CD14-positive monocyte (primary cell): Measurements from ENCODE around the gene TMEM87B. TPM values are rescaled to one million over a fixed set of nuclear protein-coding genes. Genes with fewer than 3 reads are reported as not detected.

Experiments used
- DNase-seq, 3 donors: peaks; one replicate each; pipeline ENCODE4 v3.0.0-alpha.2; 2011 to 2022
- H2AFZ ChIP-seq: 2 replicates; pipeline ENCODE4 v1.6.0; 2012; ENCODE audit warnings: mild to moderate bottlenecking, low read depth, low read length, inconsistent platforms; ENCODE audit not compliant: insufficient read depth, poor library complexity, severe bottlenecking
- H3K27ac ChIP-seq, 2 donors: 1 replicate in 1 of 2; 2 replicates in 1 of 2; pipeline ENCODE4 v1.5.1; 2012 to 2013; ENCODE audit warnings: low read length in 2 of 2, control low read depth in 1 of 2, inconsistent platforms in 1 of 2, low read depth in 1 of 2, mild to moderate bottlenecking in 1 of 2
- H3K27me3 ChIP-seq, 2 donors: one replicate each; pipeline versions ENCODE4 v1.6.0 to v1.6.1; 2011 to 2013; ENCODE audit warnings: low read length in 2 of 2; ENCODE audit not compliant: control insufficient read depth in 2 of 2, insufficient read depth in 2 of 2
- H3K36me3 ChIP-seq, 2 donors: replicated peaks in 1 of 2; 1 replicate in 1 of 2; 2 replicates in 1 of 2; pipeline versions ENCODE4 v1.5.1 to v1.6.1; 2012 to 2013; ENCODE audit warnings: low read length in 2 of 2, control low read depth in 1 of 2, inconsistent platforms in 1 of 2, mild to moderate bottlenecking in 1 of 2; ENCODE audit not compliant: insufficient read depth in 2 of 2, control insufficient read depth in 1 of 2
- H3K4me1 ChIP-seq, 2 donors: 1 replicate in 1 of 2; 2 replicates in 1 of 2; pipeline versions ENCODE4 v1.5.1 to v1.6.1; 2012 to 2013; ENCODE audit warnings: low read length in 2 of 2, control low read depth in 1 of 2, inconsistent platforms in 1 of 2, mild to moderate bottlenecking in 1 of 2, moderate library complexity in 1 of 2; ENCODE audit not compliant: insufficient read depth in 2 of 2, control insufficient read depth in 1 of 2
- H3K4me2 ChIP-seq: replicated peaks from 2 replicates; pipeline ENCODE3; 2012; ENCODE audit warnings: low read length, moderate library complexity, mild to moderate bottlenecking; ENCODE audit not compliant: poor library complexity, severe bottlenecking; ENCODE audit errors: extremely low read depth
- H3K4me3 ChIP-seq, 3 experiments: fragments of 200-600 bp in 1 of 3; sonication (generic) in 1 of 3; replicated peaks in 1 of 3; 1 replicate in 2 of 3; 2 replicates in 1 of 3; pipeline ENCODE4 v1.5.1; 2011 to 2013; ENCODE audit warnings: low read length in 3 of 3, mild to moderate bottlenecking in 3 of 3, control low read depth in 2 of 3, low read depth in 2 of 3, inconsistent platforms in 1 of 3, moderate library complexity in 1 of 3
- H3K79me2 ChIP-seq: 2 replicates; pipeline ENCODE4 v1.6.0; 2012; ENCODE audit warnings: mild to moderate bottlenecking, control low read depth, inconsistent platforms, low read length, moderate library complexity; ENCODE audit not compliant: insufficient read depth
- H3K9ac ChIP-seq: 2 replicates; pipeline ENCODE4 v1.6.0; 2017; ENCODE audit warnings: low read length, mild to moderate bottlenecking; ENCODE audit not compliant: insufficient read depth, poor library complexity, severe bottlenecking
- H3K9me3 ChIP-seq, 2 donors: replicated peaks in 1 of 2; 1 replicate in 1 of 2; 2 replicates in 1 of 2; pipeline versions ENCODE4 v1.5.1 to v1.6.1; 2012 to 2013; ENCODE audit warnings: low read length in 2 of 2, control low read depth in 1 of 2; ENCODE audit not compliant: control insufficient read depth in 1 of 2, insufficient read depth in 1 of 2
- H4K20me1 ChIP-seq: 2 replicates; pipeline ENCODE4 v1.6.0; 2012; ENCODE audit warnings: mild to moderate bottlenecking, low read length, control low read depth, moderate library complexity; ENCODE audit not compliant: insufficient read depth
- H3K27ac Mint-ChIP-seq, 7 donors: one replicate each; pipeline ENCODE4 v1.8.0; 2020; ENCODE audit warnings: mild to moderate bottlenecking in 7 of 7, mixed read lengths in 7 of 7, moderate library complexity in 6 of 7, inconsistent platforms in 2 of 7
- H3K27me3 Mint-ChIP-seq, 3 donors: one replicate each; pipeline ENCODE4 v1.8.0; 2021 to 2022; ENCODE audit warnings: low read depth in 3 of 3, mild to moderate bottlenecking in 3 of 3, mixed read lengths in 3 of 3, moderate library complexity in 3 of 3, inconsistent platforms in 1 of 3
- H3K36me3 Mint-ChIP-seq, 2 donors: one replicate each; pipeline ENCODE4 v1.8.0; 2020; ENCODE audit warnings: mixed read lengths in 2 of 2, inconsistent platforms in 1 of 2, mild to moderate bottlenecking in 1 of 2
- H3K4me1 Mint-ChIP-seq: one replicate; pipeline ENCODE4 v1.8.0; 2020; ENCODE audit warnings: mild to moderate bottlenecking, mixed read lengths
- H3K4me3 Mint-ChIP-seq, 2 donors: one replicate each; pipeline ENCODE4 v1.8.0; 2020; ENCODE audit warnings: mild to moderate bottlenecking in 2 of 2, mixed read lengths in 2 of 2, moderate library complexity in 1 of 2
- H3K9me3 Mint-ChIP-seq, 7 donors: one replicate each; pipeline ENCODE4 v1.8.0; 2020 to 2022; ENCODE audit warnings: mixed read lengths in 7 of 7, mild to moderate bottlenecking in 6 of 7, moderate library complexity in 6 of 7, inconsistent platforms in 2 of 7
- CTCF ChIP-seq: fragments of 200-600 bp; IDR thresholded peaks from one replicate; pipeline ENCODE4 v1.8.0; 2022; ENCODE audit warnings: antibody characterized with exemption, mild to moderate bottlenecking
- WGBS: methylation state at CpG from one replicate; pipeline ENCODE4 v1.1.5; 2013; ENCODE audit warnings: missing lambda C conversion rate; ENCODE audit not compliant: insufficient coverage; 5-methylcytosine and 5-hydroxymethylcytosine counted together
- intact Hi-C, 2 donors: fragments of 100-400 bp; cut with micrococcal nuclease; formaldehyde crosslinking; loops; one replicate each; pipeline versions ENCODE4 v1.15.0 to v1.15.1; 2023
- polyA plus RNA-seq, 3 donors: library from polyadenylated mRNA; depleted of rRNA in 1 of 3; unstranded in 2 of 3; stranded (reverse) in 1 of 3; fragments of 300-500 nt in 2 of 3; fragments of >200 nt in 1 of 3; fragmentation: Illumina TruSeq in 2 of 3; gene quantifications; 1 replicate in 2 of 3; 2 replicates in 1 of 3; pipeline ENCODE4 v1.2.3, GENCODE V29; 2012 to 2021

The TMEM87B gene
- polyA plus RNA-seq, 3 donors = 9.1 to 13.4 (median 11.4) TPM

GRCh38 chr2:112161431-112162145, 106.5 kb downstream of the TMEM87B start:
- H3K4me1 Mint-ChIP-seq = peaks cover under 1% of the 10 kb centered on the region
- no peak overlapping the region for H3K27ac Mint-ChIP-seq
- no peak for DNase-seq
- Histone ChIP-seq H3K4me3 (no peak overlapping the region), H3K4me1 (no peaks in the 10 kb centered on the region), H3K9me3 (peaks cover 0 to 3% of the 10 kb centered on the region in 2 donors), H3K36me3 (no peaks in the 10 kb centered on the region), H3K27me3 (no peaks in the 10 kb centered on the region), H3K9ac (no peak overlapping the region), H3K4me2 (no peak overlapping the region), H3K79me2 (no peaks in the 10 kb centered on the region), H3K27ac (no peak overlapping the region), H4K20me1 (no peaks in the 10 kb centered on the region), H2AFZ (no peak overlapping the region)
- H3K9me3 Mint-ChIP-seq = peaks cover 0 to 11% (median 5%) of the 10 kb centered on the region in 7 donors
- H3K27me3 Mint-ChIP-seq = peaks cover 0 to 5% (median 2%) of the 10 kb centered on the region in 3 donors
- intact Hi-C loops = no loop called here
- H3K4me3 Mint-ChIP-seq = no peak overlapping the region
- 93% methylated on average over 4 of the region's 9 CpGs for WGBS
- TF ChIP-seq CTCF = no peak
- H3K36me3 Mint-ChIP-seq = no peaks in the 10 kb centered on the region

- Histone ChIP-seq H3K27ac (no peak overlapping the region), H3K4me1 (no peaks in the 10 kb centered on the region), H3K9ac (no peak overlapping the region), H2AFZ (no peak overlapping the region), H3K27me3 (no peaks in the 10 kb centered on the region), H3K4me2 (no peak overlapping the region), H3K9me3 (peaks cover 0 to 3% of the 10 kb centered on the region in 2 donors), H3K36me3 (no peaks in the 10 kb centered on the region), H3K79me2 (no peaks in the 10 kb centered on the region), H4K20me1 (no peaks in the 10 kb centered on the region), H3K4me3 (no peak overlapping the region)
- peaks cover 0 to 5% (median 2%) of the 10 kb centered on the region in 3 donors for H3K27me3 Mint-ChIP-seq
- no peak overlapping the region for H3K27ac Mint-ChIP-seq
- peaks cover 0 to 11% (median 5%) of the 10 kb centered on the region in 7 donors for H3K9me3 Mint-ChIP-seq
- TF ChIP-seq CTCF = no peak
- DNase-seq = no peak
- H3K36me3 Mint-ChIP-seq = no peaks in the 10 kb centered on the region
- intact Hi-C loops = no loop called here
- H3K4me3 Mint-ChIP-seq = no peak overlapping the region
- H3K4me1 Mint-ChIP-seq = no peaks in the 10 kb centered on the region
- 92% methylated on average over 6 of the region's 6 CpGs for WGBS
These were observed 107.3 kb downstream of the TMEM87B start for GRCh38 chr2:112162341-112162740.
